PC-9 (cell line): Measurements from ENCODE around the gene APCDD1L.

Source experiments
- EZH2 ChIP-seq: fragments of 200-600 bp; sonication (generic); IDR thresholded peaks from 2 replicates; pipeline ENCODE4 v1.8.0; 2017; ENCODE audit warnings: antibody characterized with exemption, low read depth
- TF ChIP-seq, protein P1 (sequence below): fragments of 200-600 bp; sonication (generic); conservative IDR thresholded peaks from 2 replicates; pipeline ENCODE4 v1.6.1; 2017; ENCODE audit warnings: mixed run types, antibody characterized with exemption, mild to moderate bottlenecking, moderate library complexity

DNA sequence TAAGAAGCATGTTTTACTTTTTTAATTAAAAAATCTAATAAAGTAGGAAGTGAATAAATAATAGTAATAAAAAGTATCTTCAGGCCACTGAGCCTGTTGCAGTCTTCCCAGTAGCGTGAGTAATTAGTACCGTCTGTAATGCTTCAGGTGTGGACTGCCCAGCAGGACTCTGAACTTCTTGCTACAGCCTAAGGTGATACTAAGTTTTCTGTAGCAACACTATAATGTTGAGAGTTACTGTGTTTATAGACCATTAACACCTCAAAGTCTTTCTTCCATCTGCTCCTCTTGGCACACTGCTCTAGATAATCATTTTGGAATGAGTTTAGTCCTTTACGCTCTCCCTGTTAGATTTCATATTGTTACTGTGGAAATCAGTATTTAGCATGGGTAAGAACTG lies 97.8 kb downstream of the APCDD1L start:
- TF ChIP-seq, protein P1, sequence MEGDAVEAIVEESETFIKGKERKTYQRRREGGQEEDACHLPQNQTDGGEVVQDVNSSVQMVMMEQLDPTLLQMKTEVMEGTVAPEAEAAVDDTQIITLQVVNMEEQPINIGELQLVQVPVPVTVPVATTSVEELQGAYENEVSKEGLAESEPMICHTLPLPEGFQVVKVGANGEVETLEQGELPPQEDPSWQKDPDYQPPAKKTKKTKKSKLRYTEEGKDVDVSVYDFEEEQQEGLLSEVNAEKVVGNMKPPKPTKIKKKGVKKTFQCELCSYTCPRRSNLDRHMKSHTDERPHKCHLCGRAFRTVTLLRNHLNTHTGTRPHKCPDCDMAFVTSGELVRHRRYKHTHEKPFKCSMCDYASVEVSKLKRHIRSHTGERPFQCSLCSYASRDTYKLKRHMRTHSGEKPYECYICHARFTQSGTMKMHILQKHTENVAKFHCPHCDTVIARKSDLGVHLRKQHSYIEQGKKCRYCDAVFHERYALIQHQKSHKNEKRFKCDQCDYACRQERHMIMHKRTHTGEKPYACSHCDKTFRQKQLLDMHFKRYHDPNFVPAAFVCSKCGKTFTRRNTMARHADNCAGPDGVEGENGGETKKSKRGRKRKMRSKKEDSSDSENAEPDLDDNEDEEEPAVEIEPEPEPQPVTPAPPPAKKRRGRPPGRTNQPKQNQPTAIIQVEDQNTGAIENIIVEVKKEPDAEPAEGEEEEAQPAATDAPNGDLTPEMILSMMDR: no peak
- no peak for TF ChIP-seq EZH2
